HepG2 (cell line): Measurements from ENCODE around the gene SAMD14. TPM values are rescaled to one million over a fixed set of nuclear protein-coding genes. Genes with fewer than 3 reads are reported as not detected.
A peak's percentile ranks its signal among the peaks of the same experiment; 100 is the strongest.

ENCODE experiments used
- BCLAF1 ChIP-seq: fragments of 450-650 bp; IDR thresholded peaks from 2 replicates; pipeline ENCODE4 v1.6.1; 2017; ENCODE audit warnings: mild to moderate bottlenecking
- BRF2 ChIP-seq: sonication (generic); formaldehyde crosslinking; IDR thresholded peaks from 2 replicates; pipeline ENCODE4 v1.8.1; 2022; ENCODE audit warnings: mild to moderate bottlenecking, missing genetic modification reagents
- CERS6 ChIP-seq: sonication (generic); formaldehyde crosslinking; IDR thresholded peaks from 2 replicates; pipeline ENCODE4 v1.5.0; 2020; ENCODE audit warnings: missing genetic modification reagents
- CREB3 ChIP-seq: sonication (generic); formaldehyde crosslinking; IDR thresholded peaks from 2 replicates; pipeline ENCODE4 v1.5.0; 2020; ENCODE audit warnings: missing genetic modification reagents
- CSRNP2 ChIP-seq: sonication (generic); formaldehyde crosslinking; conservative IDR thresholded peaks from 2 replicates; pipeline ENCODE4 v1.8.0; 2022; ENCODE audit warnings: low read depth, missing genetic modification reagents
- HDAC6 ChIP-seq: fragments of 200-600 bp; sonication (generic); IDR thresholded peaks from 2 replicates; pipeline ENCODE4 v1.7.0; 2017; ENCODE audit warnings: mild to moderate bottlenecking, antibody characterized with exemption, low read length, low read depth
- MZF1 ChIP-seq: sonication (generic); formaldehyde crosslinking; IDR thresholded peaks from 2 replicates; pipeline ENCODE4 v1.8.1; 2023; ENCODE audit warnings: mild to moderate bottlenecking, missing genetic modification reagents, borderline replicate concordance
- NR2F2 ChIP-seq: IDR thresholded peaks from 2 replicates; pipeline ENCODE4 v1.6.1; 2012; ENCODE audit warnings: low read depth, inconsistent platforms, borderline replicate concordance
- PHF5A ChIP-seq: IDR thresholded peaks from one replicate; pipeline ENCODE4 v1.6.1; 2018; ENCODE audit warnings: low read depth, missing genetic modification reagents; ENCODE audit not compliant: unreplicated experiment
- PRMT3 ChIP-seq: sonication (generic); formaldehyde crosslinking; IDR thresholded peaks from 2 replicates; pipeline ENCODE4 v1.8.1; 2022; ENCODE audit warnings: low read depth, mild to moderate bottlenecking, moderate library complexity, missing genetic modification reagents, borderline replicate concordance
- RBM22 ChIP-seq: fragments of 200-400 bp; formaldehyde crosslinking; optimal IDR thresholded peaks from 2 replicates; pipeline ENCODE3; 2017; ENCODE audit warnings: mild to moderate bottlenecking, low read length, moderate library complexity
- SRSF9 ChIP-seq: fragments of 200-400 bp; formaldehyde crosslinking; IDR thresholded peaks from 2 replicates; pipeline ENCODE4 v1.6.1; 2018; ENCODE audit warnings: borderline replicate concordance, mild to moderate bottlenecking, low read depth, low read length; ENCODE audit not compliant: insufficient read depth, poor library complexity, severe bottlenecking
- TBX3 ChIP-seq: fragments of 450-650 bp; IDR thresholded peaks from 2 replicates; pipeline ENCODE4 v1.6.1; 2017; ENCODE audit warnings: antibody characterized with exemption, mild to moderate bottlenecking, inconsistent platforms, borderline replicate concordance
- ZBTB34 ChIP-seq: sonication (generic); formaldehyde crosslinking; IDR thresholded peaks from 2 replicates; pipeline ENCODE4 v1.8.0; 2022; ENCODE audit warnings: mild to moderate bottlenecking, missing genetic modification reagents
- ZNF546 ChIP-seq: sonication (generic); formaldehyde crosslinking; conservative IDR thresholded peaks from 2 replicates; pipeline ENCODE4 v1.8.1; 2023; ENCODE audit warnings: mild to moderate bottlenecking, missing genetic modification reagents
- ZNF576 ChIP-seq: sonication (generic); formaldehyde crosslinking; IDR thresholded peaks from 2 replicates; pipeline ENCODE4 v1.4.0; 2020; ENCODE audit warnings: mild to moderate bottlenecking, missing genetic modification reagents
- ZNF580 ChIP-seq: IDR thresholded peaks from 2 replicates; pipeline ENCODE4 v1.6.1; 2016; ENCODE audit warnings: low read depth, borderline replicate concordance
- ZNF816 ChIP-seq: sonication (generic); formaldehyde crosslinking; IDR thresholded peaks from 2 replicates; pipeline ENCODE4 v1.8.0; 2022; ENCODE audit warnings: missing genetic modification reagents, mild to moderate bottlenecking, borderline replicate concordance
- polyA plus RNA-seq, 8 experiments: library from polyadenylated mRNA; depleted of rRNA in 3 of 8; stranded (reverse) in 7 of 8; unstranded in 1 of 8; fragments of >200 nt; fragmentation: Illumina TruSeq in 4 of 8; extraction: Trizol in 4 of 8; gene quantifications; 2 replicates each; pipeline versions ENCODE4 v1.2.1 to v1.2.3, GENCODE V29; 2011 to 2016; ENCODE audit warnings: low read depth in 4 of 8, missing spikeins in 1 of 8, mixed read lengths in 1 of 8; ENCODE audit not compliant: insufficient read depth in 1 of 8
- total RNA-seq, 5 experiments: library from RNA; depleted of rRNA; stranded (reverse); fragments of >200 nt; fragmentation: Illumina TruSeq; extraction: Trizol; gene quantifications; 2 replicates each; pipeline ENCODE4 v1.2.3, GENCODE V29; 2016; ENCODE audit warnings: low read depth in 1 of 5

The SAMD14 gene
- total and polyA plus RNA-seq, 2 of the 13 experiments (the other 11 are each of a cell fraction or from before 2014, with no cell fraction given) = 0.07 to 0.22 TPM

GRCh38 chr17:50133028-50133768 is 3.2 kb upstream of the SAMD14 start (continued):
- no peak for TF ChIP-seq ZNF576 (CRISPR knock-in tag)
- TF ChIP-seq ZNF580 = no peak
- no peak for TF ChIP-seq PRMT3 (CRISPR knock-in tag)
- TF ChIP-seq CERS6 (CRISPR knock-in tag) = no peak
- TF ChIP-seq ZBTB34 (CRISPR knock-in tag) = no peak
- no peak; the same call in none of the 2 replicates for TF ChIP-seq ZNF816
- TF ChIP-seq RBM22 = peak; percentile 26
- no peak for TF ChIP-seq MZF1 (CRISPR knock-in tag)
- TF ChIP-seq HDAC6 = no peak
- no peak for TF ChIP-seq BCLAF1
- peak; percentile 64; the same call in 1 of the 2 replicates for TF ChIP-seq TBX3
- no peak for TF ChIP-seq CREB3 (CRISPR knock-in tag)
- TF ChIP-seq SRSF9 = no peak
- no peak for TF ChIP-seq BRF2
- no peak for TF ChIP-seq ZNF546 (CRISPR knock-in tag)
- TF ChIP-seq NR2F2 = peak; percentile 52; the same call in 1 of the 2 replicates
- no peak for TF ChIP-seq CSRNP2 (CRISPR knock-in tag)
- TF ChIP-seq PHF5A (CRISPR knock-in tag) = peak; percentile 30
